Retina (tissue), 1 donor: Measurements from ENCODE around the gene THEM4.

ENCODE experiments used
- DNase-seq: peaks from one replicate; pipeline ENCODE4 v3.0.0-alpha.2; 2016

Gene THEM4

GRCh38 chr1:151909167-151910149 is at the start of gene THEM4:
Gene THEM4 (minus strand): TSS chr1:151909511. CDS start chr1:151909458, 53 bp downstream.
- DNase-seq, result peak; percentile 96

GRCh38 chr1:151958959-151959358 is 49.6 kb upstream of the THEM4 start:
- DNase-seq, result no peak

- DNase-seq, result no peak
Measured at GRCh38 chr1:151956957-151957497, 47.7 kb upstream of the THEM4 start.

- no peak for DNase-seq
Measured at GRCh38 chr1:151953409-151954094, 44.2 kb upstream of the THEM4 start.

GRCh38 chr1:151952811-151953210 is 43.5 kb upstream of the THEM4 start:
- DNase-seq, result no peak

GRCh38 chr1:151949371-151950193 is 40.3 kb upstream of the THEM4 start:
- no peak for DNase-seq

GRCh38 chr1:151948506-151948905 is 39.2 kb upstream of the THEM4 start:
- DNase-seq, result no peak

- no peak for DNase-seq
Measured at GRCh38 chr1:151947140-151947539, 37.8 kb upstream of the THEM4 start.

- no peak for DNase-seq
Measured at GRCh38 chr1:151945725-151946722, 36.7 kb upstream of the THEM4 start.

GRCh38 chr1:151944857-151945575 is 35.7 kb upstream of the THEM4 start:
- DNase-seq, result no peak

- no peak for DNase-seq
Measured at GRCh38 chr1:151944126-151944856, 35.0 kb upstream of the THEM4 start.

- no peak for DNase-seq
Measured at GRCh38 chr1:151943591-151943990, 34.3 kb upstream of the THEM4 start.

- DNase-seq, result no peak
Measured at GRCh38 chr1:151942882-151943281, 33.6 kb upstream of the THEM4 start.

- DNase-seq, result no peak
Measured at GRCh38 chr1:151940541-151940940, 31.2 kb upstream of the THEM4 start.

GRCh38 chr1:151939779-151940178 is 30.5 kb upstream of the THEM4 start:
- DNase-seq, result no peak

GRCh38 chr1:151939141-151939540 is 29.8 kb upstream of the THEM4 start:
- DNase-seq, result no peak

- DNase-seq, result peak; percentile 15
Measured at GRCh38 chr1:151936653-151937052, 27.3 kb upstream of the THEM4 start.

GRCh38 chr1:151935894-151936602 is 26.7 kb upstream of the THEM4 start:
- no peak for DNase-seq

GRCh38 chr1:151935154-151935553 is 25.8 kb upstream of the THEM4 start:
- DNase-seq, result no peak
